MCF 10A (cell line): ENCODE results near the gene GXYLT1. TPM values are rescaled to one million over a fixed set of nuclear protein-coding genes. Genes with fewer than 3 reads are reported as not detected.
"Not testable (repeated sequence)": the region's sequence is repeated elsewhere in the genome, so short reads cannot be mapped to it uniquely, and the experiment has no call there.

Experiments used
- BruUV-seq: library from RNA; stranded (reverse); fragments of 400-500 nt; replicated peaks from 2 replicates; lab custom pipeline; 2021; lab: Mats Ljungman, UMichigan
- CTCF ChIA-PET: fragments of 300-600 bp; sonication (Branson Sonifier 250); formaldehyde crosslinking; extraction: SDS; loops from one replicate; lab custom pipeline; 2021; ENCODE audit warnings: antibody characterized with exemption, inconsistent platforms; lab: Yijun Ruan, JAX
- POLR2A ChIA-PET: fragments of 300-600, 350-650 bp; sonication (Branson Sonifier 250); formaldehyde crosslinking; extraction: SDS; loops from one replicate; lab custom pipeline; 2020; ENCODE audit warnings: antibody characterized with exemption, inconsistent platforms; lab: Yijun Ruan, JAX
- DNase-seq: peaks from one replicate; pipeline ENCODE4 v3.0.0-alpha.2; 2018; ENCODE audit not compliant: unreplicated experiment
- H3K27ac Mint-ChIP-seq: one replicate; pipeline ENCODE4 v1.8.0; 2022; ENCODE audit warnings: mild to moderate bottlenecking, low read depth, mixed read lengths; ENCODE audit not compliant: unreplicated experiment
- H3K27me3 Mint-ChIP-seq: one replicate; pipeline ENCODE4 v1.8.0; 2022; ENCODE audit warnings: mixed read lengths; ENCODE audit not compliant: insufficient read depth, unreplicated experiment
- H3K36me3 Mint-ChIP-seq: one replicate; pipeline ENCODE4 v1.8.0; 2022; ENCODE audit warnings: mild to moderate bottlenecking, moderate library complexity, mixed read lengths; ENCODE audit not compliant: insufficient read depth, unreplicated experiment
- H3K4me1 Mint-ChIP-seq: one replicate; pipeline ENCODE4 v1.8.0; 2022; ENCODE audit warnings: mixed read lengths; ENCODE audit not compliant: insufficient read depth, unreplicated experiment
- H3K4me3 Mint-ChIP-seq: one replicate; pipeline ENCODE4 v1.8.0; 2022; ENCODE audit warnings: mild to moderate bottlenecking, moderate library complexity, mixed read lengths; ENCODE audit not compliant: unreplicated experiment
- H3K9me3 Mint-ChIP-seq: one replicate; pipeline ENCODE4 v1.8.0; 2022; ENCODE audit warnings: mixed read lengths; ENCODE audit not compliant: unreplicated experiment
- CTCF ChIP-seq: fragments of 200-600 bp; IDR thresholded peaks from one replicate; pipeline ENCODE4 v1.8.0; 2022; ENCODE audit warnings: antibody characterized with exemption, mild to moderate bottlenecking; ENCODE audit not compliant: unreplicated experiment
- intact Hi-C: fragments of 100-400 bp; cut with micrococcal nuclease; formaldehyde crosslinking; loops from 2 replicates; pipeline ENCODE4 v1.14.1; 2022
- total RNA-seq: library from RNA; stranded (reverse); gene quantifications from 2 replicates; pipeline ENCODE4 v1.2.3, GENCODE V29; 2022

Gene GXYLT1
- total RNA-seq, 1 experiment from 2014 or later, result 12.4 TPM

DNA sequence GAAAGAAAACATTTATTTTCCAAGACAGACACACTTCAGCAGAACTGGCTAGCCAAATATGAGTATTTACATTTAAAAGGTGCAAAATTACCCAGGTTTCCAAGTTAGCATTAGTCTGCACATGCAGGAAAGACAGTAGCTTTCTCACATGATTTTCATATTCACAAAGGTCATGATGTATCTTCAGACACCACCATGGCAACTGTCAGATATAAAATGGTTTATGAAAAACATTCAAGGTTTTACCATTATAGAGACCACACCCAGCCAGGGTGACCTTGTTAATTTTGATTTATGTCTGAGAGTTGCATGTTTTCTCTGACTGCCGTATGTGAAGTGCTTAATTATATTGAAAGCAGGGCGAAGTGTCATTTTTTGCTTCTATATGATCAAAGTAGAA is 91.2 kb downstream of the GXYLT1 start:
- Mint-ChIP-seq H3K9me3 (no peaks in the 10 kb centered on the region), H3K27me3 (no peaks in the 10 kb centered on the region)

DNA sequence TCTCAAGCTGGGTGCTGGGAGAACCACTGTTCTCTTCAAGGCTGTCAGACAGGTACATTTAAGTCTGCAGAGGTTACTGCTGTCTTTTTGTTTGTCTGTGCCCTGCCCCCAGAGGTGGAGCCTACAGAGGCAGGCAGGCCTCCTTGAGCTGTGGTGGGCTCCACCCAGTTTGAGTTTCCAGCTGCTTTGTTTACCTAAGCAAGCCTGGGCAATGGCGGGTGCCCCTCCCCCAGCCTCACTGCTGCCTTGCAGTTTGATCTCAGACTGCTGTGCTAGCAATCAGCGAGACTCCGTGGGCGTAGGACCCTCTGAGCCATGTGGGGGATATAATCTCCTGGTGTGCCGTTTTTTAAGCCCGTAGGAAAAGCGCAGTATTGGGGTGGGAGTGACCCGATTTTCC is 95.7 kb downstream of the GXYLT1 start:
- H3K27me3 Mint-ChIP-seq, H3K4me3 Mint-ChIP-seq, H3K27ac Mint-ChIP-seq, POLR2A ChIA-PET, H3K4me1 Mint-ChIP-seq, BruUV-seq, H3K36me3 Mint-ChIP-seq, H3K9me3 Mint-ChIP-seq, DNase-seq, intact Hi-C loops: not testable (repeated sequence)
- CTCF ChIA-PET, result interaction anchor here (0.6 kb wide), 1 partner anchor 253 kb away, joined by 3 read pairs; no protein-coding TSS in a partner anchor

More for the DNA sequence above, 91.2 kb downstream of the GXYLT1 start:
- H3K4me3 Mint-ChIP-seq, result no peak overlapping the region
- ChIA-PET POLR2A (no interaction called here), CTCF (interaction anchor here (0.6 kb wide), 1 partner anchor 21 kb away, joined by 3 read pairs; no protein-coding TSS in a partner anchor)
- no peak for DNase-seq
- H3K36me3 Mint-ChIP-seq, result no peaks in the 10 kb centered on the region
- no TSS peak for BruUV-seq
- H3K27ac Mint-ChIP-seq, result no peak overlapping the region
- no peak for TF ChIP-seq CTCF
- intact Hi-C loops, result no loop called here
- H3K4me1 Mint-ChIP-seq, result no peaks in the 10 kb centered on the region

DNA sequence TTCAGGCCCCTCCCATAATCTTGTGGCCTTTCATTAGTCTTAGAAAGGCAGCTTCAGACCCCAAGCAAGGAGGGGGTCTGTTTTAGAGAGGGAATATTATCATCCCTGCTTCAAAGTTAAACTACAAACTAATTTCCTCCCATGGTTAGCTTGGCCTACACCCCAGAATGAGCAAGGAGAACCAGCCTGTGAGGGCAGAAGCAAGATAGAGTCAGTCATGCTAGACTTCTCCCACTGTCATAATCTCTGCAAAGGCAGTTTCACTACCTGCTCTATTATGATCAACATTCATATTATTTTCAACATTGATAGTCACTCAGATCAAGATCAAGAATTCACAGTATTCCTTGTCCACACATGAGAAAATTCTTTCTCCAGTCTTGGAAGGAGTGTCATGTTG is 105.1 kb downstream of the GXYLT1 start:
- no TSS peak for BruUV-seq
- H3K9me3 Mint-ChIP-seq, result peaks cover 22% of the 10 kb centered on the region
- DNase-seq, result no peak
- intact Hi-C loops, result loop anchor here (5.0 to 10.0 kb wide), 2 partner anchors 65 to 293 kb away; no protein-coding TSS in a partner anchor
- H3K4me3 Mint-ChIP-seq, result no peak overlapping the region
- peaks cover 8% of the 10 kb centered on the region for H3K4me1 Mint-ChIP-seq
- no peaks in the 10 kb centered on the region for H3K27me3 Mint-ChIP-seq
- no peak for TF ChIP-seq CTCF
- CTCF ChIA-PET, result interaction anchor here (0.6 to 1.9 kb wide), 4 partner anchors 15 to 331 kb away, joined by 3 to 9 read pairs (median 4); no protein-coding TSS in a partner anchor
- H3K36me3 Mint-ChIP-seq, result no peaks in the 10 kb centered on the region
- POLR2A ChIA-PET, result interaction anchor here (1.4 kb wide), 1 partner anchor 18 kb away, joined by 4 read pairs; no protein-coding TSS in a partner anchor
- no peak overlapping the region for H3K27ac Mint-ChIP-seq

- TF ChIP-seq CTCF, result no peak
- Mint-ChIP-seq H3K27me3 (no peaks in the 10 kb centered on the region), H3K9me3 (peaks cover 22% of the 10 kb centered on the region), H3K4me1 (peaks cover 8% of the 10 kb centered on the region), H3K27ac (no peak overlapping the region), H3K36me3 (no peaks in the 10 kb centered on the region), H3K4me3 (no peak overlapping the region)
- ChIA-PET CTCF (interaction anchor here (0.6 to 0.9 kb wide), 3 partner anchors 16 to 332 kb away, joined by 3 to 5 read pairs (median 3); no protein-coding TSS in a partner anchor), POLR2A (interaction anchor here (1.4 kb wide), 1 partner anchor 18 kb away, joined by 4 read pairs; no protein-coding TSS in a partner anchor)
- BruUV-seq, result no TSS peak
- intact Hi-C loops, result loop anchor here (5.0 to 10.0 kb wide), 2 partner anchors 66 to 293 kb away; no protein-coding TSS in a partner anchor
- DNase-seq, result peak; percentile 83
These were observed 105.5 kb downstream of the GXYLT1 start for GRCh38 chr12:42039176-42039575.
